H1 (cell line): ENCODE results near the gene SLC13A3. TPM values are rescaled to one million over a fixed set of nuclear protein-coding genes. Genes with fewer than 3 reads are reported as not detected.

ENCODE experiments used
- CTCF ChIA-PET: fragments of 300-600 bp; sonication (Branson Sonifier 250); formaldehyde crosslinking; loops from one replicate; lab custom pipeline; 2021; ENCODE audit not compliant: partially characterized antibody; lab: Charles Lee
- POLR2A ChIA-PET: fragments of 300-600 bp; sonication (Branson Sonifier 250); formaldehyde crosslinking; loops from one replicate; lab custom pipeline; 2021; ENCODE audit warnings: inconsistent platforms; ENCODE audit not compliant: partially characterized antibody; lab: Charles Lee
- DNase-seq, 2 experiments: peaks; one replicate each; pipeline versions ENCODE4 v3.0.0 to v3.0.0-alpha.2; 2010 to 2022; ENCODE audit warnings: low spot score in 2 of 2, low read depth in 1 of 2, mixed read lengths in 1 of 2
- FAIRE-seq: peaks from 2 replicates; lab custom pipeline; 2011; peaks lifted over from hg19 to GRCh38; lab: Jason Lieb, UNC
- H2AFZ ChIP-seq: 2 replicates; pipeline ENCODE4 v1.8.1; 2012; ENCODE audit warnings: low read length, inconsistent platforms
- H2AK5ac ChIP-seq: 2 replicates; pipeline ENCODE4 v1.6.1; 2013; ENCODE audit warnings: low read depth, low read length
- H2BK120ac ChIP-seq: replicated peaks from 2 replicates; pipeline ENCODE3; 2013; ENCODE audit warnings: low read depth, low read length, inconsistent platforms
- H2BK12ac ChIP-seq: 2 replicates; pipeline ENCODE4 v1.6.1; 2013; ENCODE audit warnings: low read depth, low read length
- H2BK15ac ChIP-seq: 2 replicates; pipeline ENCODE4 v1.6.1; 2013; ENCODE audit warnings: low read length
- H2BK20ac ChIP-seq: 2 replicates; pipeline ENCODE4 v1.6.1; 2013; ENCODE audit warnings: low read length
- H2BK5ac ChIP-seq: 2 replicates; pipeline ENCODE4 v1.6.1; 2013; ENCODE audit warnings: low read depth, low read length
- H3K14ac ChIP-seq: 2 replicates; pipeline ENCODE4 v1.6.1; 2013; ENCODE audit warnings: inconsistent platforms; ENCODE audit not compliant: insufficient read length
- H3K18ac ChIP-seq: 2 replicates; pipeline ENCODE4 v1.6.1; 2013; ENCODE audit warnings: low read length; ENCODE audit errors: extremely low read depth
- H3K23ac ChIP-seq: 2 replicates; pipeline ENCODE4 v1.6.1; 2013; ENCODE audit warnings: inconsistent platforms; ENCODE audit not compliant: insufficient read length
- H3K23me2 ChIP-seq: 2 replicates; pipeline ENCODE4 v1.6.1; 2013; ENCODE audit warnings: low read depth, low read length
- H3K27ac ChIP-seq: 2 replicates; pipeline ENCODE4 v1.6.1; 2011; ENCODE audit warnings: low read depth, low read length, inconsistent platforms
- H3K27me3 ChIP-seq, 4 experiments: replicated peaks in 1 of 4; 1 replicate in 1 of 4; 2 replicates in 3 of 4; pipeline versions ENCODE4 v1.6.1 to v1.8.1; 2011 to 2013; ENCODE audit warnings: low read length in 3 of 4, mild to moderate bottlenecking in 3 of 4, inconsistent platforms in 2 of 4, mixed read lengths in 2 of 4, moderate library complexity in 1 of 4; ENCODE audit not compliant: control insufficient read depth in 3 of 4, insufficient read depth in 3 of 4; ENCODE audit errors: extremely low read depth in 1 of 4
- H3K36me3 ChIP-seq, 4 experiments: 2 replicates each; pipeline versions ENCODE4 v1.6.1 to v1.8.1; 2011 to 2013; ENCODE audit warnings: mild to moderate bottlenecking in 4 of 4, low read length in 3 of 4, moderate library complexity in 2 of 4, control low read depth in 1 of 4, inconsistent platforms in 1 of 4; ENCODE audit not compliant: insufficient read depth in 4 of 4, control insufficient read depth in 2 of 4
- H3K4ac ChIP-seq: replicated peaks from 2 replicates; pipeline ENCODE3; 2013; ENCODE audit warnings: low read length, low read depth, mixed read lengths, inconsistent platforms; ENCODE audit not compliant: insufficient read length
- H3K4me1 ChIP-seq, 4 experiments: replicated peaks in 1 of 4; 1 replicate in 1 of 4; 2 replicates in 3 of 4; pipeline versions ENCODE4 v1.6.1 to v1.8.1; 2011 to 2013; ENCODE audit warnings: low read length in 3 of 4, inconsistent platforms in 2 of 4, mixed read lengths in 1 of 4; ENCODE audit not compliant: insufficient read depth in 4 of 4, control insufficient read depth in 3 of 4
- H3K4me2 ChIP-seq, 2 experiments: 2 replicates each; pipeline versions ENCODE4 v1.6.1 to v1.8.1; 2011 to 2013; ENCODE audit warnings: low read depth in 2 of 2, low read length in 2 of 2, control low read depth in 1 of 2, inconsistent platforms in 1 of 2, mild to moderate bottlenecking in 1 of 2; ENCODE audit not compliant: insufficient read depth in 1 of 2
- H3K4me3 ChIP-seq, 4 experiments: fragments of 200-600, 300-600 bp in 1 of 4; sonication (generic), shearing (Covaris generic), sonication (Bioruptor Twin) in 1 of 4; 2 replicates each; pipeline versions ENCODE4 v1.5.1 to v1.8.1; 2011 to 2016; ENCODE audit warnings: low read length in 4 of 4, low read depth in 3 of 4, control low read depth in 2 of 4, inconsistent platforms in 2 of 4, mild to moderate bottlenecking in 2 of 4, mixed read lengths in 1 of 4, moderate library complexity in 1 of 4; ENCODE audit not compliant: insufficient read depth in 2 of 4; ENCODE audit errors: extremely low read depth in 1 of 4
- H3K56ac ChIP-seq: replicated peaks from 2 replicates; pipeline ENCODE3; 2013; ENCODE audit warnings: low read depth, mild to moderate bottlenecking, mixed read lengths, low read length, inconsistent platforms; ENCODE audit not compliant: insufficient read length
- H3K79me1 ChIP-seq: 2 replicates; pipeline ENCODE4 v1.6.1; 2013; ENCODE audit warnings: low read depth, low read length, control low read depth
- H3K79me2 ChIP-seq, 2 experiments: 2 replicates each; pipeline versions ENCODE4 v1.6.1 to v1.8.1; 2012 to 2013; ENCODE audit warnings: low read length in 2 of 2, mild to moderate bottlenecking in 2 of 2, inconsistent platforms in 1 of 2; ENCODE audit not compliant: insufficient read depth in 2 of 2, control insufficient read depth in 1 of 2
- H3K9ac ChIP-seq, 4 experiments: replicated peaks in 1 of 4; 1 replicate in 1 of 4; 2 replicates in 3 of 4; pipeline versions ENCODE4 v1.6.1 to v1.8.1; 2011 to 2013; ENCODE audit warnings: low read depth in 3 of 4, low read length in 3 of 4, control low read depth in 2 of 4, mild to moderate bottlenecking in 2 of 4, moderate library complexity in 2 of 4, inconsistent platforms in 1 of 4; ENCODE audit errors: extremely low read depth in 1 of 4
- H3K9me3 ChIP-seq, 2 experiments: 2 replicates each; pipeline versions ENCODE4 v1.6.1 to v1.8.1; 2012 to 2013; ENCODE audit warnings: mild to moderate bottlenecking in 2 of 2, moderate library complexity in 2 of 2, control low read depth in 1 of 2, inconsistent platforms in 1 of 2, low read depth in 1 of 2, low read length in 1 of 2, mixed read lengths in 1 of 2; ENCODE audit not compliant: insufficient read depth in 2 of 2
- H4K20me1 ChIP-seq, 2 experiments: replicated peaks in 1 of 2; 2 replicates each; pipeline versions ENCODE3 to v1.8.1; 2011 to 2013; ENCODE audit warnings: inconsistent platforms in 2 of 2, low read length in 2 of 2, mild to moderate bottlenecking in 1 of 2; ENCODE audit not compliant: insufficient read depth in 2 of 2, control insufficient read depth in 1 of 2
- H4K5ac ChIP-seq: 2 replicates; pipeline ENCODE4 v1.6.1; 2013; ENCODE audit warnings: low read length, low read depth, mixed read lengths, inconsistent platforms; ENCODE audit not compliant: insufficient read length
- H4K8ac ChIP-seq: 2 replicates; pipeline ENCODE4 v1.8.0; 2013; ENCODE audit warnings: mild to moderate bottlenecking, moderate library complexity, low read length, inconsistent platforms; ENCODE audit not compliant: insufficient read depth; ENCODE audit errors: extremely low read depth
- H4K91ac ChIP-seq: replicated peaks from 2 replicates; pipeline ENCODE3; 2013; ENCODE audit warnings: low read length, mixed read lengths, inconsistent platforms; ENCODE audit not compliant: insufficient read length
- BACH1 ChIP-seq: IDR thresholded peaks from 2 replicates; pipeline ENCODE4 v1.6.1; 2012; ENCODE audit warnings: low read length, improper control_type of control experiment
- CBX8 ChIP-seq: fragments of 300-800, 300-1000 bp; sonication (generic); IDR thresholded peaks from 2 replicates; pipeline ENCODE4 v1.7.1; 2016; ENCODE audit warnings: low read depth, low read length, borderline replicate concordance
- whole genome bisulfite sequencing, 2 experiments: shearing (Covaris generic) in 1 of 2; methylation state at CpG; one replicate each; pipeline versions ENCODE4 v1.1.6 to v1.1.7; 2013 to 2015; ENCODE audit warnings: low lambda C conversion rate in 2 of 2, mixed read lengths in 2 of 2, inconsistent platforms in 1 of 2, low coverage in 1 of 2, missing lambda C conversion rate in 1 of 2; ENCODE audit not compliant: insufficient replicate concordance in 2 of 2, insufficient coverage in 1 of 2, insufficient read length in 1 of 2; ENCODE audit errors: extremely low coverage in 1 of 2, missing lambda C conversion rate in 1 of 2; 5-methylcytosine and 5-hydroxymethylcytosine counted together
- polyA plus RNA-seq, 7 experiments: library from polyadenylated mRNA; depleted of rRNA in 3 of 7; stranded (reverse) in 5 of 7; unstranded in 2 of 7; fragments of >200 nt in 5 of 7; fragments of 200-250 nt in 2 of 7; gene quantifications; 1 replicate in 5 of 7; 2 replicates in 1 of 7; 4 replicates in 1 of 7; pipeline versions ENCODE4 v1.2.1 to v1.2.3, GENCODE V29; 2011 to 2013; ENCODE audit warnings: missing spikeins in 2 of 7, mixed read lengths in 2 of 7
- total RNA-seq: library from RNA; stranded (reverse); fragmentation: NEBNext Ultra II Directional; extraction: Animal tissue kit (Norgen Biotek cat#: 25700); gene quantifications from 2 replicates; pipeline ENCODE4 v1.2.1, GENCODE V29; 2021

Gene SLC13A3
- total and polyA plus RNA-seq, 2 of the 8 experiments (the other 6 are each of a cell fraction or from before 2014, with no cell fraction given): 9.4 to 12.6 TPM

- H2BK120ac ChIP-seq: no peak overlapping the region
- no peak overlapping the region for H3K14ac ChIP-seq
- H3K4me1 ChIP-seq: no peaks in the 10 kb centered on the region
- H4K20me1 ChIP-seq: peaks cover 0 to 2% of the 10 kb centered on the region in 2 experiments
- TF ChIP-seq CBX8: no peak
- TF ChIP-seq BACH1: no peak
- TF ChIP-seq, all 59 proteins: peak for 0
- Histone ChIP-seq H4K5ac (no peak overlapping the region), H2AK5ac (no peak overlapping the region), H3K9me3 (peaks cover 0 to 6% of the 10 kb centered on the region in 2 experiments; a peak in 1 of 4 replicates), H2BK15ac (no peak overlapping the region), H3K79me1 (no peaks in the 10 kb centered on the region), H2AFZ (no peak overlapping the region), H3K4me3 (no peak overlapping the region), H3K23ac (no peak overlapping the region), H3K27me3 (no peaks in the 10 kb centered on the region), H2BK5ac (no peak overlapping the region), H4K8ac (no peak overlapping the region), H3K36me3 (peaks cover 0 to 9% (median 3%) of the 10 kb centered on the region in 4 experiments; a peak in 2 of 8 replicates), H3K4ac (no peak overlapping the region), H4K91ac (no peak overlapping the region), H2BK12ac (no peak overlapping the region), H3K23me2 (no peaks in the 10 kb centered on the region), H3K56ac (no peak overlapping the region), H2BK20ac (no peak overlapping the region), H3K79me2 (no peaks in the 10 kb centered on the region), H3K18ac (no peak overlapping the region), H3K27ac (no peak overlapping the region), H3K9ac (no peak overlapping the region), H3K4me2 (no peak overlapping the region)
- ChIA-PET POLR2A (interaction anchor here (1.1 to 1.6 kb wide), 2 partner anchors 9 to 10 kb away, joined by 3 to 4 read pairs; no protein-coding TSS in a partner anchor), CTCF (no interaction called here)
- FAIRE-seq: no peak
- 79% methylated on average over 1 of the region's 1 CpG; no CpG with 5 or more reads in 1 of the 2 experiments for whole genome bisulfite sequencing, 2 experiments
- no peak for DNase-seq
These were observed 10.4 kb upstream of the SLC13A3 start for GRCh38 chr20:46661659-46662058.
